HG02885 (cell line): Measurements from ENCODE around the gene SIRT5.

ENCODE experiments used
- ATAC-seq: cut with Tn5 transposase; IDR thresholded peaks from one replicate; pipeline ENCODE4 v1.9.1; 2021; ENCODE audit warnings: mild to moderate bottlenecking; ENCODE audit not compliant: unreplicated experiment, poor library complexity

SIRT5 gene

DNA sequence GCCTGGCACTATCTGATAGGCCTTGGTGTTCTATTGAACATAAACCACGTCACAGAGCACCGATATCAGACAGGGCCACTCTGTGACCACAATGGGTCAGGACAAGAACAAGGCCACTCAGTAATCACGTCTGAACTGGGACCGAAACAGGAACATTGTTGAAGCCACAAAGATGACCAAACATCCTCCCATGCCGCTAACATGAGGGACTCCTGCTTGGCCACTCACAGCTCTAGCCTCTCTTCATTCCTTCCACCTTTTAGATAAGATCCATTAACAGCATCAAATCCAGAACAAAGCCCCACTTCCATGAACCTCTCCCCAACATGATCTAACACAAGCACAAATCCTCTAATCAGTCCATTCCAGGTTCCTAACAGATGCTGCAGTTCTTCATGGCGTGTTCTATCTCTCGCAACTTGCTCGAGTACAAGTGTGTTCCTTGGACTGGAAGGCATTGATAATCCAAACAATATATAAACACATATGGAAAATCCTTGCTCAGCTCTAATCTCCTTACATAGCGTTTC is 7.4 kb downstream of the SIRT5 start:
- ATAC-seq = no peak

DNA sequence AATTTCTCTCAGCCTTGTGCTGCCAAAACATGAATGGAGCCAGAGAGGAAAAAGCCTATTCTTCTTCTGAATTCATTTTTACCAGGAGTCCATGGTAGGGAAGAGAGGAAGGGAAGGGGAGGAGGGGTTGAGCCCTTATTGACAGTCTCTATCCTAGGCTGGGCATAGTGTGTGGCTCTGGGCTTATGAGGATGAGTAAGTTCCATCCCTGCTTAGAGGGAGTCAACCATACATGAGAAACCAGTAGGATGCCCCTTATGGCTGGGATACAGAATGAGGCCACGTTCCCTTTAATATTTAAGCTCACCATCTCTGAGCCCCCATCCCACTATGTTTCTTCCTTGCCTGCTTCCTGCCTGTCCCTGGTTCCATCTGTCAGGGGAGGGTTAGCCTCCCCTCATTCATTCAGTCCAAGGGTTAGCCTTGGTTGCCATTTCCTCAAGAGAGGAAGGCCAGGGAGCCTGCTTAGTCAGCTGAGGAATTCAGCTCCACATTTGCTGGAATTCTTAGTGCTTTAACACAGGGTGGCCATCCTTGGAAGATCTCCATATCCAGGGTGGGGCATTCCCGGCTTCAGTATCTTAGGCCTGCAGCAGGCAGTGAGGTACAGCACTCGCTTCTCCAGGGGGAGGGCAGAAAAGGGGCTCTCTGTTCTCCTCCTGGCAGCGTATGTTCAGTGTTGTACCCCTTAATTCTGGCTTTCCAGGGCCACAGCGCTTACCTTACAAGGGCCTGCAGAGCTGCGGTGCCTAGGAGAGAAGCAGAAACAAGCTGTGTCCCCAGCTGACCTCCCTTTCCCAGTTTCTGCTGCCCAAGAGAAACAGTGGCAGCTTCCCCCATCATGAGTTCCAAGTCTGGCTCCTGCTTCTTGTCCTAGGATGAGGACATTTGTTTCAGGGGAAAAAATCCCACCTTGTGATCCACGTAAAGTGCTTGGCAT is 12.5 kb downstream of the SIRT5 start:
- no peak for ATAC-seq

DNA sequence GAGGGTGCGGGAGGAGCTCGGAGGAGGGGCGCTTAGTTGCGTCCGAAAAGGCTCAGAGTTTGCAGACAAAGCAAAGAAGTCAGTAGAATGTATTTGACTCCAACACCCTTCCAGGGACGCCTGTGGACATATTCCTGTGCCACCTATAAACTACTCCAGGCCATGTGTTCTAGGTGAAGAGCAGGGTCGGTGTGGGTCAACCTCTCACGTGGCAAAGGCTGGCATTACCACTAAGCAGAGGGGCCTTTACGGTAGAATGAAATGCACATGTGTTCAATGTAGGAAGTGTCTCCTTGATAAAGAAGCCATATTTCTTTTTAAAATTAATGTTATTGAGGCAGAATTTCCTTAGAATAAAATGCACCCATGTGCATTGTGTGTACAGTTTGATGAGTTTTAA is 15.4 kb downstream of the SIRT5 start:
- ATAC-seq = no peak

DNA sequence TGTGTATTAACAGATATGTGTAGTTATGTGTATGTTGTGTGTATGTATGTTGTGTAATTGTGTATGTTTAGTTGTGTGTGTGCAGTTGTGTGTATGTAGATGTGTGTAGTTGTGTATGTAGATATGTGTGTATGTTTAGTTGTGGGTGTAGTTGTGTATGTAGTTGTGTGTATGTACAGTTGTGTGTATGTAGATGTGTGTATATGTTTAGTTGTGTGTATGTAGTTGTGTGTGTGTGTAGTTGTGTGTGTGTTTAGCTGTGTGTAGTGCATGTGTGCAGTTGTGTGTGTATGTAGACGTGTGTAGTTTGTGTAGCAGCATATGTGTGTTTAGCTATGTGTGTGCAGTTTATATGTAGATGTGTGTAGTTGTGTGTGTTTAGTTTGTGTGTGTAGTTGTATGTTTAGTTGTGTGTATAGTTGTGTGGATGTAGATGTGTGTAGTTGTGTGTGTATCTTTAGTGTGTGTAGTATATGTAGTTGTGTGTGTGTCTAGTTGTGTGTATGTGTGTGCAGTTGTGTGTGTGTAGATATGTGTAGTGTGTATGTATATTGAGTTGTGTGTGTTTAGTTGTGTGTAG is 16.3 kb downstream of the SIRT5 start:
- ATAC-seq = no peak

DNA sequence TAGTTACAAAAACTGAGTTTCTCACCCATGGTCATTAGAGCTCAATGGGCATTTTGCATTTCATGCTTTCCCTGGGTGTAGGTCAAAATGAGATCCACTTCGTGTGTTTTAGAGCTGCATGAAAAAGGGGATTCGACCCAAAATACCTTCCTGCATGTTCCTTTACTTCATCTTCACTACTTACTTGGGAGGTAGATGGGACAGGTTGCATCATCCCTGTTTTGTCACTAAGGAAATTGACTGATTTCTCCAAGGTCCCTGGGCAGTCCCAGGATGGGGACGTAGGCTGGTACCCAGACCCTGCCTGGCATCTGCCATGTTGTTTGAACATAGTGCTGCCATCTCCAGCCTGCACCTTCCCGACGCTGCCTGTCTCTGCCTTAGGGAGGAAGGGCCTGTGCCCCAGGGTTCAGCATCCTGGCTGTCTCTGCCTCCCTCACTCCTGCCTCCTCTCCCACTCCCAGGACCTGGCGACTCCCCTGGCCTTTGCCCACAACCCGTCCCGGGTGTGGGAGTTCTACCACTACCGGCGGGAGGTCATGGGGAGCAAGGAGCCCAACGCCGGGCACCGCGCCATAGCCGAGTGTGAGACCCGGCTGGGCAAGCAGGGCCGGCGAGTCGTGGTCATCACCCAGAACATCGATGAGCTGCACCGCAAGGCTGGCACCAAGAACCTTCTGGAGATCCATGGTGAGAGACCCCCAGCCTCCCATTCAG is 17.0 kb downstream of the SIRT5 start:
- no peak for ATAC-seq

DNA sequence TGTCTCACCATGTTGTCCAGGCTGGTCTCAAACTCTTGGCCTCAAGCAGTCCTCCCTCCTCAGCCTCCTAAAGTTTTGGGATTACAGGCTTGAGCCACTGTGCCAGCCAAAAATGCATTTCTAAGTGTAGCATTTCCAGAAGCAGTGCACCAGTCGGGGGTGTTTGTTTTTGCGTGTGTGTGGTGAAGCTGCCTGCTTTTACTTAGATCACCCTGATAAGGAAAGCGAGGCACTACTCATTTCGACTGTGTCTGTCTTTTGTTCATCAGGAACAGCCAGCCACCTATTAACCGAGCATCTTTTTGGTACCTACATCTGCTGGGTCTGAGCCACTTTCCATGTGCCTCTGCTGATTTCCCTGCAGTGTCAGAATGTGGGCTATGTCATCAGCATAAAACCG is 18.7 kb downstream of the SIRT5 start:
- no peak for ATAC-seq

DNA sequence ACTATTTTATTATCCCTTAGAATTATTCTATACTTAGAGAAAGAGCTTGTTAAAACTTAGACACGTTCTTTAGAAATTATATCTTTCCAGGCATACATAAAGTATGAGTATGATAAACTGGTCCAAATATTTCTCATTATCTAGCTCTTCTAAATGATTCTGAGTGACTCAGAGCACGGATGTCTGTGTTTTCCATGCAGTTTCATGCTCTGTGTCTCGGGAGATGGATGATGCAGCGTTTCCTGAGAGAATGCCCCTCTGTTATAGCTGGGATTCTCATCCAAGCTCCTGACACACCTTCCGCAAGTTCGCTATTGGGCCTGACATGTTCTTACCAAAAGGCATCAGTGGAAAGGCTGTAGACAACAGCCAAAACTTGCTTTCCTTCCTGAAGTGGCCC is 19.3 kb downstream of the SIRT5 start:
- no peak for ATAC-seq

DNA sequence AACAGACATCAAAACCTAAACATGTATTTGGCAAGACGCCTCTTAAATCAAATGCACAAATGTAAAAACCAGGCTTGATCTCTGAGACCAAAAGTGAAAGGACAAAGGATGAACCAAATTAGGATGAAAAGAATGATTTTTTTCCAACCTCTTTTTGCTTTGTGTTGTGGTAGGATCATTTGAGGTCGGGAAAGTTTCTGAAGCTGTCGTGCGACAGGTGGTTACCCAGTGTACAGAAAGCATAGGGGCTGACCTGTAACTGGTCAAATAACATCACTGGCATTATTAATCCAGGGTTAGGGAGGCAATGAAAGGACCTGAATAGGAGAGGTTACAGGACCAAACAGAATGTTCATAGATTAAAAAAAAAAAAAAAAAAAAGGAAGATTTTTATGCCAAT is 22.7 kb downstream of the SIRT5 start:
- ATAC-seq = no peak

DNA sequence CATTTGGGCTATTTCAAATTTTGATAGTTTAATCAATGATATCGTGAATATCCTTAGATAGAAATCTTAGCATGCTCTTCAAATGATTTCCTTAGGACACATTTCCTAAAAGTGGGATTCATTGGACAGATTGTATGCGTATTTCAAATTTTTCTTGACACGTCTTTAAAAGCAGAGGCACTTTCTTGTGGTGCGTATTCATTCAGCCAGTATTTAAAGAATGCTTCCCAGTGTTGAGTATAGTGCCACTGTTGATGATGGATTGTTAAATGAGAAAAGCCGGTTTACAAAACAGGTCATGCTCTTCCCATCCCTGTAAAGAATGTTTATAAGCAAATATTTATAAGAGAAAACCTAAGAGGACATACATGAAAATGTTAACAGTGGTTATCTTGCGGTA is 25.6 kb downstream of the SIRT5 start:
- no peak for ATAC-seq

DNA sequence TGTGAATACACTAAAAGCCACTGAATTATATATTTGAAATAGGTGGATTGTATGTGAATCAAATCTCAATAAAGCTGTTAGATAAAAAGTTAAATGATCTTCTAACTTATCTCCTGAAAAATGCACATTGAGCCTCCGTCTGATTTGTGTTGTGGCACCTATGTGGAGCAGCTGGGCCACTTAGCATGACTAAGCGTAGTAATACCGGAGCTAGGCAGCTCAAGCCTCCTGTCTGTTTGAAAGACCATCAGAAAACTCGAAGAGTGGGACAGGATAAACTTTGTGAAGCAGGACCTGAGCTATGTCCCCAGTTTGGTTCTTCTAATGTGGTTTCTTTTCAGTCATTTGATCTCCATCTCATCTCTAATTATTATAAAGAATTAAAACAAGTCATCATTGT is 29.7 kb downstream of the SIRT5 start:
- no peak for ATAC-seq

DNA sequence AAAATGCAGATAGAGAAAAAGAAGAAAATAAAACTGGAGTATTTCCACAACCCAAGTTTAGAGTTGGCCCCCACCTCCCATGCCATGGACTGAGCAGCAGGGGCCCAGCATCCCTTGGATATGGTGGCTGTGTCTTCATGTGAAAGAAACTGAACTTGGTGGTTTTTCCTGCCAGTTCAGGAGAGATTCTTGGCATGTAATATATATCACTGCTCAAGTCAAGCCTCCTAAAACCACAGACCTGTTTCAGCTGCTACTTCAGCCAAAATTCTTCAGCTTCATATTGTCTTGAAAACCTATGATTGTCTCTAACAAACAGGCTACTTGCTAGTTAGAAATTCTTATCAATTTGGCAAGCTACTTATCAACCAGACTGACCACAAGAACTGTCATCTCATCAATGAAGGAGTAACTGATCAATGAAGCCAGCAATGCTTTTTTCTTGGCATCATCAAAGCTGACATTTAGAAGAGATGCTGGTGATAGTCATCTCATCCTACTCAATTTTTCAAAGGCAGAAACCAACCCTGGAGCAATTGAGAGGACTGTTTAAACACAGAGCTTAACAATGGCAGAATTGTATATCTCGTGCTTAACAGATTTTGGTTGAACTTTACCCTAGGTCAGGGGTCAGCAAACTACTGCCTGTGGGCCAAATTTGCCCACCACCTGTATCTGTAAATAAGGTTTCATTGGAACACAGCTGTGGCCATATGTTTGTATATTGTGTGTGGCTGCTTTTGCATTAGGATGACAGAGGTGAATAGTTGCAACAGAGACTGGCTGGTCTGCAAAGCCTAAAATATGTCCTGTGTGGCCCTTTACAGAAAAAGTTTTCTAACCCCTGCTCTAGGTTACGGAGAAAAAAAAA is 30.4 kb downstream of the SIRT5 start:
- no peak for ATAC-seq

DNA sequence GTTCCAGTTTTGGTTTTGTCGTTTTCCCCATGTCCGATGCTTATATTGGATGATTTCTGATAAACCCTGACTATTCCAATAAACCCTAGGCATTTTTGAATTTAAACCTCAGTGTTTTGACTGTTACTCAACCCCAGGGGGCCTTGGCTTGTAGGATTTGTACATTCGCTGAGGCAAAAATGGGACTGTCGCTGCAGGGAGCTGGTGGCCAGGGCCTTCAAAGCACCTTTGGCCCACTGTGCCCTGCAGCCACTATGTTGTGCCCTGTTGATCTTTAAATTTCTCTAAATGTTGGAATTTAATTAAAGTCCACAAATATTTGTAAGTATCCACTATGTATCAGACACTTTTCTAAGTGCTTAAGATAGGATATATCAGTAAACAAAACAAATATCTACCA is 31.2 kb downstream of the SIRT5 start:
- ATAC-seq = no peak

DNA sequence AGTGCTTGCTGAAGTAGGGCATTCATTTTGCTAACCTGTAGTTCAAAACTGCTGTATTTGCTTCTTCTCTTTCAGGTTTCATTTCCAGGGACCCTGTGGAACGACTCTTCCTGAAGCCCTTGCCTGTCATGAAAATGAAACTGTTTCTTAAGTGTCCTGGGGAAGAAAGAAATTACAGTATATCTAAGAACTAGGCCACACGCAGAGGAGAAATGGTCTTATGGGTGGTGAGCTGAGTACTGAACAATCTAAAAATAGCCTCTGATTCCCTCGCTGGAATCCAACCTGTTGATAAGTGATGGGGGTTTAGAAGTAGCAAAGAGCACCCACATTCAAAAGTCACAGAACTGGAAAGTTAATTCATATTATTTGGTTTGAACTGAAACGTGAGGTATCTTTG is 37.3 kb downstream of the SIRT5 start:
- no peak for ATAC-seq

DNA sequence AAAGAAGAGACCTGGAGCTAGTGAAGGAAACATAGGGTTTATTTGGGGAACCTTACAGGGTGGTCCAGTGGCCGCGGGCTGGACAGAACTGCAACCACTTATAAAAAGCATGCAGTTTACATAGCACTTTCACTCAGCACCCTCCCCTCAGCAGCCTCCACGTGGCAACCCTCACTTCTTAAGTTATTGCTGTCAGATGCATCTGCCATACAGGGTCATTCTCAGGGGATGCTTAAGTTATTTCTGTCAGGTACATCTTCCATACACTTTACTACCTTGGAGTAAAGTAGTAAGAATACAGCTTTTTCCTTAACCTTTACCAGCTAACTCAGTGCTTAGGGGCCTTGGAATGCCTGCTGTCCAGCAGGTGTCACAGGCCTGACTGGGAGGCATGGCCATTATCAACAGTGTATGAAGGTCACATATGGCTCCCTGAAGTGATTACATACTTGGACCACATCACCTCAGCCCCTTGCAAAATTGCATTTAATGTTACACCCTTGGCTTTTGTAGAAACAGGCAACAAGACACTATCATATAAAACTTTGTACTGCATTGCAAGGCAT is 38.7 kb downstream of the SIRT5 start:
- ATAC-seq = no peak

DNA sequence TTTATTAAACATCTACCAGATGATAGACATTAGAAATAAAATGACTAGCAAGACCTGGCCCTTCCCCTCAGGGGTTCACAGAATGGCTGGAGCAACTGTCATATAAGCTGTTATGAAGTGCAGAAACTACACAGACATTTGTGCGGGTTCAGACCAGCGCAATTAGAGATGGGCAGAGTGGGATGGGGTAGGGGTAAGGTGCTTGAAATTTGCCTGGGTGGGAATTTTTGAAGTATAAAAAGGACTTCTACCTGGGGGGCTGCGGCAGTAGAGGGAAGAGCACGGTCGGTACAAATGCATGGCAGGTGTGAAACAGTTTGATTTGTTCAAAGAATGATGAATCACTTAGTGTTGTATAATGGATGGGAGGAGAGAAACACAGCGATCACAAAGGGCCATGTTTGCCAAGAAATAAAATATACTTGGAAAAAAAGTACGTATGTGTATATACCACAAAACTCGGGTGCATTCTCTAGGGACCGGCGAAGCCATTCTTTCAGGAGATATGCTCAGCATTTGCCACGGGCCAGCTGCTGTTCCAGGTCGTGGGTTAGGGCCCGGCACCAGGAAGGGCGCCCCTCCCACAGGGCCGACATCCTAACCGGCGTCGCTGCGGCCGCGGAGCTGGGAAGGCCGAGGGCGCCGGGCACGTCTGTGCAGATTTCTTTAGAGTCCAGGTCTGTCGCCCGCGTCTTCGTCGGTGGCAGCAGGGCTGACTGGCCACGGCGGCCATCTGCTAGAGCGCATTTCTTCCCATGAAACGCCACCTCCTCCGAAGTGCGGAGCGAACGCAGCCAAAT is 39.9 kb downstream of the SIRT5 start:
- peak; percentile 28 for ATAC-seq

DNA sequence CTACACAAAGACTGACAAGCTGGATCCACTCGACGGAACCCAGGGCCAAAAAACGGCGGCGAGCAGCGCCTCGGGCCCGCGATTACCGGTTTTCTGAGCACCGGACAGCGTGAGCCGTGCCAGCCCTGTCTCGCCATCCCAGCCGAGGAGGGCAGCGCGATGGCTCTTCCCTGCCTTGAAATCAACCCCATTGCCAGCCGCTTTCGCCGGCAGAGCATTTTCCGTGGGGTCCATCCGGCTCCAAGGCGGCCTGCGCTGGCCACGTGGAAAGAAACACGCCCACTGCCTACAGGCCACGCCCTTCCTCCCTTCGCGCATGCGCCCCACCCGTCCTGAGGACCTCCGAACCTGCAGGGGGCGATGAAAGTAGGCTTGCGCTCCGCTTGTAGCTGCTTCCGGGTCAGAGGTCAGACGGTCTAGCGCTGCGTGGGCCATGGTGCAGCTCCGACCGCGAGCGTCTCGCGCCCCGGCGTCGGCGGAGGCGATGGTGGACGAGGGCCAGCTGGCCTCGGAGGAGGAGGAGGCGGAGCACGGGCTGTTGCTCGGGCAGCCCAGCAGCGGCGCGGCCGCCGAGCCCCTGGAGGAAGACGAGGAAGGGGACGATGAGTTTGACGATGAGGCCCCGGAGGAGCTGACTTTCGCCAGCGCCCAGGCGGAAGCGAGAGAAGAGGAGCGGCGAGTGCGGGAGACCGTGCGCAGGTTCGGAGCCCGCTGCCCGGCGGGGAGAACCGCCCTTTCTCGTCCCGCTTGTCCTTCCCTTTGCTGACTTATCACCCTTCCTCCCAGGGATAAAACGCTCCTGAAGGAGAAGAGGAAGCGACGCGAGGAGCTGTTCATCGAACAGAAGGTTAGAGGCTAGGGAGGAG is 40.8 kb downstream of the SIRT5 start, which contains the start of gene NOL7:
NOL7 (plus strand) TSS at position 410 of the 866 bp plus-strand sequence; CDS start at position 434, 24 bp downstream.
- ATAC-seq = peak; percentile 92

DNA sequence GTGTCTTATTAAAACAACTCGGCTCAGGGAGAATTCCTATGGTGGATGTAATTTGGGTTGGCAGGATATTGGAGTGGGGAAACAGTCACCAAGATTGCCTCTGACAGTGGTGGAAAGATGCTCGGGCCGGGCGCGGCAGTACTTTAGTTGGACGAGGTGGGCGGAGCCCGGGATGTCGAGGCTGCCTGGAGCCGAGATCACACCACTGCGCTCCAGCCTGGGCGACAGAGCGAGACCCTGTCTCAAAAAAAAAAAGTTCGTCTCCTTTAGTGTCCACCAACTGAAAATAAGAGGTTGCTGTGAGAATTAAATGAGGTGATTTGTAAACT is 41.4 kb downstream of the SIRT5 start:
- no peak for ATAC-seq

DNA sequence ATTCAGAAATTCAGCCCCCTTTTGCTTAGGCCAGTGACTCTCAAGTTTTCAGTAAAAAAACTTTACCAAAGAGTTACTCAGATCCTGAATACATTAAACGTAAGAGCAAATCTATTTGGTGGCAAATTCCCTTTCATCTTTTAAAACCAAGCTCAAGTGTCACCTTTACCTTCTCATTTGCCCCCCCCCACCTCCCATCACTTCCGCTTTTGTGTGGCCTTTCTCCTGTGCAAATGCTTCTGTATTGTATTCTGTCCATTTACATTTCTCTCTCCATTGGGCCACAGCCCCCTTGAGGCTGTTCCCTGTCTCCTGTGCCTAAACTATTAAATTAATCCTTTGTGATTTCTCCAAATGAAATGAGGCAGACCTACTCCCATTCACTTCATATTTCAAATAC is 42.7 kb downstream of the SIRT5 start:
- ATAC-seq = no peak
